ENCODE results near the gene TBL1X. TPM values are rescaled to one million over a fixed set of nuclear protein-coding genes. Genes with fewer than 3 reads are reported as not detected.
"Not testable (repeated sequence)": the region's sequence is repeated elsewhere in the genome, so short reads cannot be mapped to it uniquely, and the experiment has no call there.

Gene TBL1X
- total RNA-seq, 4 donors from 2014 or later = 14.8 to 31.7 (median 16.8) TPM

GRCh38 chrX:9765072-9765736 is 300.3 kb downstream of the TBL1X start:
- 27 to 38% methylated on average over 22 to 34 of the region's 67 CpGs for WGBS, 2 donors
- intact Hi-C loops (cut with DNase I; ENCODE audit: low total_unique reads) = no loop called here
- DNase-seq (ENCODE audit: low spot score in 2 of 2) = no peak
- TF ChIP-seq POLR2A (IDR thresholded peaks at IDR 0.05) (no peak), CTCF (IDR thresholded peaks at IDR 0.05) (no peak)
- no peak overlapping the region for H3K4me3 ChIP-seq (ENCODE audit: low read depth, poor library complexity, severe bottlenecking)

DNA sequence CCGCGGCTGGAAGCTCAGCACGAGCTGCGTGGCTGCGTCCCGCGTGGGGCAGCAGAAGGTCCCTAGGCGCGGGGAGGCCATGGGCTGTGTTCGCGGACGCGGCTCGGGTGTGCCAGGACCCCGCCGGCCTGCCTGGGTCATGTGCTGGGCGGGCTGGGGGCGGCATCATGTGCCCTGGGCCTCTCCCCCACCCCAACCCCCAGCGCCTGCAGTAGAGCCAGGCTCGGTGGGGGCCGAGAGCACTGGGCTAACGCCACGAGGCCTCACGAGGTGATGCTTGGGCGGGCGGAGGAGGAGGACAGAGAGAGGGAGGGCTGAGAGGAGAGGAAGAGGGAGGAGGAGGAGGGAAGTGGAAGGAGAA is 300.9 kb downstream of the TBL1X start, which contains the start of gene GPR143:
Gene GPR143, minus strand, starts transcription at position 111 of the 361 bp plus-strand sequence. Its CDS starts 30 bp downstream, at position 81.
- intact Hi-C loops (cut with DNase I; ENCODE audit: low total_unique reads) = no loop called here
- TF ChIP-seq CTCF (IDR thresholded peaks at IDR 0.05) (no peak), POLR2A (IDR thresholded peaks at IDR 0.05) (no peak)
- H3K4me3 ChIP-seq (ENCODE audit: low read depth, poor library complexity, severe bottlenecking) = no peak within 1 kb of the TSS
- 47 to 57% methylated on average over 8 to 17 of the region's 26 CpGs for WGBS, 2 donors
- no peak for DNase-seq (ENCODE audit: low spot score in 2 of 2)

DNA sequence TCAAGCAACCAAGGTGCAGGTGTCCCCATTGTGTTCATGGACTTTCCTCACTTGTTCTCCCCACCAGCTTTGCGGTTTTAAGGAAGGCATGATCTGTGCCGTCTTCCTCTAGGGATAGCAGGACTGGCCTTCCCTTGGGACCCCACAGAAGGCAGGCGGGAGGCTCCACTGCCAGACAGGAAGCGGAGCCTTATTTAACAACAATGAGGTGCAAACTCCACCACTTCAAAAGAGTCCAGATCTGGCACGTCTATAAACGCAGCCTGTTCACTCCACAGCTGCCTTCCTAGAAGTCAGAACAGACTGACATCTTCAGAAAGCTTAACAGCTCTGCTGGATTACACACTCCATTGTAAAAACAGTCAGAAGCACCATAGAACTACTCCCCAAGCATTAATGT is 302.5 kb downstream of the TBL1X start:
- TF ChIP-seq POLR2A (IDR thresholded peaks at IDR 0.05) (no peak), CTCF (IDR thresholded peaks at IDR 0.05) (no peak)
- WGBS, 2 donors = 54 to 59% methylated on average over 5 to 6 of the region's 6 CpGs
- intact Hi-C loops (cut with DNase I; ENCODE audit: low total_unique reads) = no loop called here
- no peak for DNase-seq (ENCODE audit: low spot score in 2 of 2)
- H3K4me3 ChIP-seq (ENCODE audit: low read depth, poor library complexity, severe bottlenecking) = no peak overlapping the region

DNA sequence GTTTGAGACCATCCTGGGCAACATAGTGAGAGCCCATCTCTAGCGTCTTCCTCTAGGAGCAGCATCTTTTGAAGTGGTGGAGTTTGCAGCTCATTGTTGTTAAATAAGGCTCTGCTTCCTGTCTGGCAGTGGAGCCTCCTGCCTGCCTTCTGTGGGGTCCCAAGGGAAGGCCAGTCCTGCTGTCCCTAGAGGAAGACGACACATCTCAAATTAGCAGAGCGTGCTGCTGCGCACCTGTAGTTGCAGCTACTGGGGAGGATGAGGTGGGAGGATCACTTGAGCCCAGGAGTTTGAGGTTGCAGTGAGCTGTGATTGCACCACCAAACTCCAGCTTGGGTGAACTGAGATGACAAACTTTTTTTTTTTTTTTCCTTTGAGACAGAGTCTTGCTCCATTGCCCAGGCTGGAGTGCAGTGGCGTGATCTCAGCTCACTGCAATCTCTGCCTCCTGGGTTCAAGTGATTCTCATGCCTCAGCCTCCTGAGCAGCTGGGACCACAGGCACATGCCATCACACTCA is 303.5 kb downstream of the TBL1X start:
- H3K4me3 ChIP-seq (ENCODE audit: low read depth, poor library complexity, severe bottlenecking); DNase-seq (ENCODE audit: low spot score in 2 of 2); intact Hi-C loops (cut with DNase I; ENCODE audit: low total_unique reads): not testable (repeated sequence)
- WGBS, 2 donors = 80 to 86% methylated on average over 5 of the region's 5 CpGs

DNA sequence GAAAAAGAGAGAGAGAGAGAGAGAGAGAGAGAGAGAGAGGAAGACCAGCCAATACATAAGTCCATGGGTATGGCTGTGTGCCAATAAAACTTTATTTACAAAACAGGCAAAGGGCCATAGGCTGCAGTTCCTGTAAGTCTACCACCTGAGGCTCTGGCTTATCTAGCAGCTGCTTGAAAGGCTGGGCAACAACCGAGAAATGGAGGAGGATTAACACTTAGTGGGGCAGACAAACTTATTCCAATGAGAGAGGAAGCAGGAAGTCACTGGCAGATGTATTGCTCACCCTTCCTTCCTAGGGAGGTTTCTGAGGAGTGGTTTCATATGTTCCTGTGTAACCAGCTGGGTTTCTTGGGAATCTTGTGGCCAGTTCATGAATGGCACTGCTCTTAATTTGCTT is 305.5 kb downstream of the TBL1X start:
- TF ChIP-seq CTCF (IDR thresholded peaks at IDR 0.05) (no peak), POLR2A (IDR thresholded peaks at IDR 0.05) (no peak)
- H3K4me3 ChIP-seq (ENCODE audit: low read depth, poor library complexity, severe bottlenecking) = no peak overlapping the region
- peak in 1 of 2 donors; percentile 3 for DNase-seq (ENCODE audit: low spot score in 2 of 2)
- 11 to 33% methylated on average over 1 of the region's 1 CpG for WGBS, 2 donors
- intact Hi-C loops (cut with DNase I; ENCODE audit: low total_unique reads) = no loop called here

GRCh38 chrX:9772943-9773342 is 308.1 kb downstream of the TBL1X start:
- no peak for DNase-seq (ENCODE audit: low spot score in 2 of 2)
- TF ChIP-seq POLR2A (IDR thresholded peaks at IDR 0.05) (no peak), CTCF (IDR thresholded peaks at IDR 0.05) (no peak)
- intact Hi-C loops (cut with DNase I; ENCODE audit: low total_unique reads) = no loop called here
- no peak overlapping the region for H3K4me3 ChIP-seq (ENCODE audit: low read depth, poor library complexity, severe bottlenecking)
- 74 to 79% methylated on average over 6 of the region's 6 CpGs for WGBS, 2 donors
